ENCODE measurements around the gene KCNJ10. TPM values are rescaled to one million over a fixed set of nuclear protein-coding genes. Genes with fewer than 3 reads are reported as not detected.

KCNJ10 gene
- total and polyA plus RNA-seq, 8 donors, result 0.19 to 1.1 (median 0.78) TPM; not detected in 5

- 88 to 98% (median 94%) methylated on average over 4 of the region's 4 CpGs for WGBS, 5 donors
- Histone ChIP-seq H3K9me3 (no peaks in the 10 kb centered on the region), H3K27me3 (no peaks in the 10 kb centered on the region), H3K27ac (no peak overlapping the region), H3K36me3 (peaks cover 18 to 85% (median 82%) of the 10 kb centered on the region in 4 donors), H3K4me3 (no peak overlapping the region), H3K4me1 (peaks cover 0 to 23% (median 9%) of the 10 kb centered on the region in 4 donors)
- intact Hi-C loops (cut with DNase I; ENCODE audit: low total_unique reads), result no loop called here
- TF ChIP-seq POLR2AphosphoS5 (IDR thresholded peaks at IDR 0.05) (no peak), EP300 (IDR thresholded peaks at IDR 0.05) (no peak), CTCF (IDR thresholded peaks at IDR 0.05) (no peak)
- DNase-seq, result no peak
Observed at GRCh38 chr1:160090760-160091159, 20.8 kb upstream of the KCNJ10 start.

GRCh38 chr1:160089883-160090282, 19.9 kb upstream of the KCNJ10 start:
- peaks cover 0 to 16% (median 3%) of the 10 kb centered on the region in 4 donors for H3K4me1 ChIP-seq
- DNase-seq, result no peak
- H3K27me3 ChIP-seq, result peaks cover 0 to under 1% (median 0%) of the 10 kb centered on the region in 3 donors
- H3K36me3 ChIP-seq, result peaks cover 18 to 81% (median 77%) of the 10 kb centered on the region in 4 donors
- no peak overlapping the region for H3K27ac ChIP-seq
- intact Hi-C loops (cut with DNase I; ENCODE audit: low total_unique reads), result no loop called here
- no peak overlapping the region for H3K4me3 ChIP-seq
- no peaks in the 10 kb centered on the region for H3K9me3 ChIP-seq
- TF ChIP-seq POLR2AphosphoS5 (IDR thresholded peaks at IDR 0.05), result no peak
- WGBS, 5 donors, result 86 to 100% (median 91%) methylated on average over 3 of the region's 3 CpGs

DNA sequence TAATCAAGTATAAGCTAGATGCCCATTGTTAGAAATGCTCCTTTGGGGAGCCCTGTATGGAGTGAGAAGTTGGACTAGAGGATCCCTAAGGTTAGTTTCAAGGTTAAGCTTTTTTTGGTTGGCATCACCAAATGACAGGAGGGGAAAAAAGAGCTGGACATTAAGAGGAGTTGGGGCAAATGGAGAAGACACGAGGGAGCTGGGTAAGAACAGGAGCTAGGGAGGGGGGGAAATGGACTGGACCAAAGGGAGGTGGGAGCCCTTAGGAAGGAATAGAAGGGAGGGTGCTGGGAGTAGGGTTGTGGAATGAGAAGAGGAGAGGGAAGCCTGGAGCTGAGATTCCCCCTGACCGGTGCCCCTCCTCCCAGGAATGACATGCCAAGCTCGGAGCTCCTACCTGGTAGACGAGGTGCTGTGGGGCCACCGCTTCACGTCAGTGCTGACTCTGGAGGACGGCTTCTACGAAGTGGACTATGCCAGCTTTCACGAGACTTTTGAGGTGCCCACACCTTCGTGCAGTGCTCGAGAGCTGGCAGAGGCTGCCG, 17.2 kb upstream of the KCNJ10 start:
- peaks cover 16 to 56% (median 50%) of the 10 kb centered on the region in 4 donors for H3K36me3 ChIP-seq
- no peak for DNase-seq
- H3K27ac ChIP-seq, result no peak overlapping the region
- peaks cover 0 to 27% (median 24%) of the 10 kb centered on the region in 3 donors for H3K27me3 ChIP-seq
- TF ChIP-seq POLR2AphosphoS5 (IDR thresholded peaks at IDR 0.05) (no peak), CTCF (IDR thresholded peaks at IDR 0.05) (no peak), EP300 (IDR thresholded peaks at IDR 0.05) (no peak), POLR2A (IDR thresholded peaks at IDR 0.05) (no peak)
- intact Hi-C loops (cut with DNase I; ENCODE audit: low total_unique reads), result no loop called here
- no peak overlapping the region for H3K4me3 ChIP-seq
- peaks cover 9 to 14% (median 13%) of the 10 kb centered on the region in 4 donors for H3K4me1 ChIP-seq
- H3K9me3 ChIP-seq, result no peaks in the 10 kb centered on the region
- 86 to 93% (median 92%) methylated on average over 11 to 12 of the region's 12 CpGs for WGBS, 5 donors

DNA sequence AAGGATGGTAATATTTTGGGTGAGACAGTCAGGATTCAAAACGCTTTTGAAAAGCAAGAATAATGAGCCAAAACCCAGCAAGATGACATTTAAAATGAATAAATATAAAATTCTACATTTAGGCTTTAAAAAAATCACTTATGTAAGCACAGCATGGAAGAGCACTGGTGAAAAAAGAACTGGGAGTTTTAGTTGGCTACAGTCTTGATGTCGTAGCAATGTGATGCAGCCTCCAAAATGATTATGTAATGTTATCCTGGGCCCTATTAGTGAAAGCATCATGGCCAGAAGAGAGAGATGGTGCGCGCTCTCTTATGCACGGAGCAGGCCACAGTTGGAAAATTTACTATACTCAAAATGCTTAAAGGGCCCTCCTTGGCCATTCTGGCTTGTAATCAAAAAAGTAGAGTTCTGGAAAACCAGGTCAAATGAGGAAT, 16.5 kb upstream of the KCNJ10 start:
- Histone ChIP-seq H3K36me3 (peaks cover 9 to 49% (median 43%) of the 10 kb centered on the region in 4 donors), H3K27ac (peak overlapping the region in 1 of 5 donors; percentile 13), H3K4me3 (no peak overlapping the region), H3K27me3 (peaks cover 0 to 34% (median 31%) of the 10 kb centered on the region in 3 donors), H3K4me1 (peaks cover 9 to 14% (median 13%) of the 10 kb centered on the region in 4 donors), H3K9me3 (no peaks in the 10 kb centered on the region)
- WGBS, 5 donors, result 77 to 83% (median 81%) methylated on average over 5 of the region's 5 CpGs
- intact Hi-C loops (cut with DNase I; ENCODE audit: low total_unique reads), result no loop called here
- TF ChIP-seq EP300 (IDR thresholded peaks at IDR 0.05) (no peak), CTCF (IDR thresholded peaks at IDR 0.05) (no peak), POLR2A (IDR thresholded peaks at IDR 0.05) (no peak), POLR2AphosphoS5 (IDR thresholded peaks at IDR 0.05) (no peak)
- peak in 1 of 2 donors; percentile 44 for DNase-seq
